Common myeloid progenitor, CD34-positive (primary cell): ENCODE measurements around the gene SPZ1.

Source experiments
- CTCF ChIA-PET: fragments of 350-600 bp; sonication (Branson Sonifier 250); formaldehyde crosslinking; loops from one replicate; lab custom pipeline; 2021; ENCODE audit warnings: antibody characterized with exemption; lab: Charles Lee
- POLR2A ChIA-PET: fragments of 350-600 bp; sonication (Branson Sonifier 250); formaldehyde crosslinking; loops from one replicate; lab custom pipeline; 2021; ENCODE audit warnings: antibody characterized with exemption; lab: Charles Lee
- DNase-seq, 3 donors: peaks; one replicate each; pipeline versions ENCODE4 v3.0.0 to v3.0.0-alpha.2; 2013
- H3K27ac ChIP-seq, 2 experiments: 1 replicate in 1 of 2; 2 replicates in 1 of 2; pipeline ENCODE4 v1.7.0; 2013; ENCODE audit warnings: inconsistent platforms in 2 of 2, low read length in 2 of 2, mild to moderate bottlenecking in 2 of 2, low read depth in 1 of 2, moderate library complexity in 1 of 2; ENCODE audit not compliant: severe bottlenecking in 2 of 2, insufficient read depth in 1 of 2, poor library complexity in 1 of 2
- H3K27me3 ChIP-seq, 5 experiments: replicated peaks in 2 of 5; 1 replicate in 3 of 5; 2 replicates in 2 of 5; pipeline versions ENCODE4 v1.6.1 to v1.7.0; 2013; ENCODE audit warnings: low read length in 4 of 5, mild to moderate bottlenecking in 2 of 5, moderate library complexity in 2 of 5, inconsistent platforms in 1 of 5; ENCODE audit not compliant: insufficient read depth in 5 of 5, control insufficient read depth in 4 of 5
- H3K36me3 ChIP-seq, 4 experiments: 1 replicate in 2 of 4; 2 replicates in 2 of 4; pipeline versions ENCODE4 v1.6.1 to v1.7.0; 2013; ENCODE audit warnings: low read length in 3 of 4, control low read depth in 1 of 4, mild to moderate bottlenecking in 1 of 4; ENCODE audit not compliant: control insufficient read depth in 4 of 4, insufficient read depth in 4 of 4
- H3K4me1 ChIP-seq, 4 experiments: 1 replicate in 3 of 4; 2 replicates in 1 of 4; pipeline versions ENCODE4 v1.6.1 to v1.7.1; 2013; ENCODE audit warnings: low read length in 3 of 4, mild to moderate bottlenecking in 3 of 4, control low read depth in 1 of 4, inconsistent platforms in 1 of 4, moderate library complexity in 1 of 4; ENCODE audit not compliant: control insufficient read depth in 4 of 4, insufficient read depth in 4 of 4; ENCODE audit errors: control extremely low read depth in 1 of 4
- H3K4me3 ChIP-seq, 7 experiments: 1 replicate in 4 of 7; 2 replicates in 3 of 7; pipeline versions ENCODE4 v1.5.1 to v1.7.0; 2013; ENCODE audit warnings: mild to moderate bottlenecking in 7 of 7, low read length in 6 of 7, moderate library complexity in 6 of 7, inconsistent platforms in 2 of 7, low read depth in 2 of 7, control low read depth in 1 of 7; ENCODE audit not compliant: insufficient read depth in 4 of 7, control insufficient read depth in 1 of 7; ENCODE audit errors: extremely low read depth in 1 of 7
- H3K9me3 ChIP-seq, 5 experiments: 1 replicate in 4 of 5; 2 replicates in 1 of 5; pipeline versions ENCODE4 v1.6.1 to v1.7.1; 2013; ENCODE audit warnings: low read length in 4 of 5, mild to moderate bottlenecking in 2 of 5, inconsistent platforms in 1 of 5, low read depth in 1 of 5, moderate library complexity in 1 of 5; ENCODE audit not compliant: control insufficient read depth in 4 of 5, insufficient read depth in 2 of 5; ENCODE audit errors: control extremely low read depth in 1 of 5
- WGBS: methylation state at CpG from one replicate; pipeline ENCODE4 v1.1.5; 2013; ENCODE audit not compliant: insufficient coverage; 5-methylcytosine and 5-hydroxymethylcytosine counted together

Gene SPZ1

GRCh38 chr5:80284720-80285119, 35.1 kb upstream of the SPZ1 start:
- peak in 2 of 3 donors; percentile 20 to 28 for DNase-seq
- Histone ChIP-seq H3K27ac (no peak overlapping the region), H3K9me3 (no peaks in the 10 kb centered on the region), H3K4me3 (no peak overlapping the region), H3K4me1 (peaks cover 0 to 4% (median 0%) of the 10 kb centered on the region in 4 experiments), H3K27me3 (no peaks in the 10 kb centered on the region), H3K36me3 (no peaks in the 10 kb centered on the region)
- CTCF ChIA-PET: interaction anchor here (2.0 kb wide), 1 partner anchor 193 kb away, joined by 10 read pairs; no protein-coding TSS in a partner anchor
- POLR2A ChIA-PET: no interaction called here
- 100% methylated on average over 1 of the region's 2 CpGs for whole genome bisulfite sequencing

GRCh38 chr5:80288177-80288576, 31.6 kb upstream of the SPZ1 start:
- DNase-seq: no peak
- POLR2A ChIA-PET: no interaction called here

GRCh38 chr5:80289320-80289719, 30.5 kb upstream of the SPZ1 start:
- Histone ChIP-seq H3K9me3 (no peaks in the 10 kb centered on the region), H3K36me3 (no peaks in the 10 kb centered on the region), H3K27me3 (no peaks in the 10 kb centered on the region), H3K4me3 (no peak overlapping the region), H3K4me1 (peaks cover 0 to 4% (median 0%) of the 10 kb centered on the region in 4 experiments), H3K27ac (no peak overlapping the region)
- WGBS: 100% methylated on average over 2 of the region's 2 CpGs
- CTCF ChIA-PET: interaction anchor here (0.8 to 1.9 kb wide), 2 partner anchors 14 to 17 kb away, joined by 3 to 7 read pairs; no protein-coding TSS in a partner anchor
- POLR2A ChIA-PET: interaction anchor here (0.6 kb wide), 1 partner anchor 32 kb away, joined by 3 read pairs; no protein-coding TSS in a partner anchor
- DNase-seq: no peak

More at GRCh38 chr5:80288177-80288576, 31.6 kb upstream of the SPZ1 start:
- Histone ChIP-seq H3K4me3 (no peak overlapping the region), H3K27ac (no peak overlapping the region), H3K9me3 (no peaks in the 10 kb centered on the region), H3K36me3 (no peaks in the 10 kb centered on the region), H3K27me3 (no peaks in the 10 kb centered on the region), H3K4me1 (peaks cover 0 to 4% (median 0%) of the 10 kb centered on the region in 4 experiments)
- WGBS: 100% methylated on average over 1 of the region's 2 CpGs
- CTCF ChIA-PET: interaction anchor here (1.9 kb wide), 1 partner anchor 18 kb away, joined by 7 read pairs; no protein-coding TSS in a partner anchor

GRCh38 chr5:80291761-80292160, 28.0 kb upstream of the SPZ1 start:
- Histone ChIP-seq H3K27ac (no peak overlapping the region), H3K27me3 (no peaks in the 10 kb centered on the region), H3K9me3 (no peaks in the 10 kb centered on the region), H3K4me3 (no peak overlapping the region), H3K36me3 (no peaks in the 10 kb centered on the region), H3K4me1 (no peaks in the 10 kb centered on the region)
- no peak for DNase-seq
- ChIA-PET CTCF (interaction anchor here (1.0 kb wide), 1 partner anchor 208 kb away, joined by 4 read pairs; no protein-coding TSS in a partner anchor), POLR2A (no interaction called here)
- WGBS: 98% methylated on average over 8 of the region's 8 CpGs

- 96% methylated on average over 3 of the region's 6 CpGs for WGBS
- no peak for DNase-seq
- CTCF ChIA-PET: interaction anchor here (1.4 kb wide), 1 partner anchor 9 kb away, joined by 4 read pairs; no protein-coding TSS in a partner anchor
Measured at GRCh38 chr5:80296121-80296520, 23.7 kb upstream of the SPZ1 start.

GRCh38 chr5:80299601-80300000, 20.2 kb upstream of the SPZ1 start:
- 90% methylated on average over 7 of the region's 8 CpGs for WGBS
- H3K36me3 ChIP-seq: no peaks in the 10 kb centered on the region
- no peaks in the 10 kb centered on the region for H3K9me3 ChIP-seq
- H3K27me3 ChIP-seq: peaks cover 0 to 1% (median 0%) of the 10 kb centered on the region in 5 experiments
- H3K27ac ChIP-seq: no peak overlapping the region
- no peak for DNase-seq
- ChIA-PET POLR2A (no interaction called here), CTCF (no interaction called here)
- H3K4me1 ChIP-seq: no peaks in the 10 kb centered on the region
- no peak overlapping the region for H3K4me3 ChIP-seq

More at GRCh38 chr5:80296121-80296520, 23.7 kb upstream of the SPZ1 start:
- Histone ChIP-seq H3K4me3 (no peak overlapping the region), H3K9me3 (no peaks in the 10 kb centered on the region), H3K36me3 (no peaks in the 10 kb centered on the region), H3K27me3 (peaks cover 0 to 1% (median 0%) of the 10 kb centered on the region in 5 experiments), H3K4me1 (no peaks in the 10 kb centered on the region), H3K27ac (no peak overlapping the region)
- POLR2A ChIA-PET: no interaction called here

GRCh38 chr5:80300125-80300524, 19.7 kb upstream of the SPZ1 start:
- POLR2A ChIA-PET: no interaction called here
- Histone ChIP-seq H3K36me3 (no peaks in the 10 kb centered on the region), H3K4me1 (no peaks in the 10 kb centered on the region), H3K4me3 (no peak overlapping the region), H3K9me3 (no peaks in the 10 kb centered on the region), H3K27ac (no peak overlapping the region), H3K27me3 (peaks cover 0 to 1% (median 0%) of the 10 kb centered on the region in 5 experiments)
- CTCF ChIA-PET: no interaction called here
- DNase-seq: no peak
- WGBS: 100% methylated on average over 5 of the region's 8 CpGs
